GM06990 (cell line): Measurements from ENCODE around the gene GPR4.
A peak's percentile ranks its signal among the peaks of the same experiment; 100 is the strongest.

Experiments used
- DNase-seq: peaks from one replicate; pipeline ENCODE4 v3.0.0-alpha.2; 2011; ENCODE audit not compliant: insufficient read length; ENCODE audit errors: extremely low read depth
- H3K27me3 ChIP-seq: replicated peaks from 2 replicates; pipeline ENCODE4 v1.6.0; 2011; ENCODE audit warnings: low read length; ENCODE audit not compliant: control insufficient read depth, insufficient read depth
- H3K36me3 ChIP-seq: 2 replicates; pipeline ENCODE4 v1.5.1; 2011; ENCODE audit warnings: low read length; ENCODE audit not compliant: control insufficient read depth, insufficient read depth
- H3K4me3 ChIP-seq: replicated peaks from 2 replicates; pipeline ENCODE4 v1.5.1; 2011; ENCODE audit warnings: low read depth, mild to moderate bottlenecking, control low read depth, low read length
- TF ChIP-seq, protein P1 (sequence below): IDR thresholded peaks from 2 replicates; pipeline ENCODE4 v1.5.1; 2011; ENCODE audit warnings: low read length, control low read depth, mild to moderate bottlenecking, inconsistent platforms; ENCODE audit not compliant: insufficient read depth, poor library complexity, severe bottlenecking

Gene GPR4

DNA sequence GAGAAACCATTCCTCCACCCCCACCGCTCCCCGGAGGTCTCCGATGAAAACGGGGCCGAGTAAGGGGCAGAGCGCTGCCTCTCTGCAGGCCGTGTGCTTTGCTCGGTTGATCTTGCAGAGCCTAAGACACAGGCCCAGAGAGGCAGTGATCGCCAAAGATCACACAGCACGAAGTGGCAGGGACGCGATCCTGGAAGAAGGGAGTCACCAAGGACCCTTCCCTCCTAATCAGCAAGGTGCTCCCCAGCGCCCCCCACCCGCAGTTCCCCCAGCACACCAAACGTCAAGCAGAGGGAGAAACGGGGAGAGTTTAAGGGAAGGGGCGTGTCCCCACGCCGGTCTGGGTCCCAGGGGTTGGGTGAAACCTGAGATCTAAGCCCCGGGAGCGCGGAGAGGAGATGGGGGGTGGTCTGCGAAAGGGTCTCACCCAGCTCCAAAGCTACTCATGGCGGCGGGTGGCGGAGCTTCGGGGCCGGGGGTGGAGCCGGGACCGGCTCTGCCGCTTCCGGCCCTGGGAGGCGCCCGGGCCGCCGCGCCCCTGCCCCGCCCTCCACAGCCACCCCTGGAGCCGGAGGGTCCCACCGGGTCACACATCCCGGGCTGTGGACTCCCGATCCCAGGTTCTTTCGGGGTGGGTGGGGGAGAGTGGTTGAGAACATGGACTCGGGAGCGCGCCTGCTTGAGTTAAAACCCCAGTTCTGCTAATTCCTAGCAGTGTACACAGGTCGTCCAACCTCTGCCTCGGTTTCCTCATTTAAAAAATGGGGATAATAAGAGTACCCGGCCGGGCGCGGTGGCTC lies 37.1 kb upstream of the GPR4 start, which contains the start of gene EML2:
TSS of gene EML2 (minus strand) at position 468 of the 800 bp plus-strand sequence. CDS start at position 447, 21 bp downstream.
- Histone ChIP-seq H3K4me3 (peak within 1 kb of the TSS; percentile 88), H3K27me3 (no peaks in the 10 kb centered on the region), H3K36me3 (no peaks in the 10 kb centered on the region; the same call in 1 of the 2 replicates)
- peak; percentile 71 for DNase-seq
- TF ChIP-seq, protein P1, sequence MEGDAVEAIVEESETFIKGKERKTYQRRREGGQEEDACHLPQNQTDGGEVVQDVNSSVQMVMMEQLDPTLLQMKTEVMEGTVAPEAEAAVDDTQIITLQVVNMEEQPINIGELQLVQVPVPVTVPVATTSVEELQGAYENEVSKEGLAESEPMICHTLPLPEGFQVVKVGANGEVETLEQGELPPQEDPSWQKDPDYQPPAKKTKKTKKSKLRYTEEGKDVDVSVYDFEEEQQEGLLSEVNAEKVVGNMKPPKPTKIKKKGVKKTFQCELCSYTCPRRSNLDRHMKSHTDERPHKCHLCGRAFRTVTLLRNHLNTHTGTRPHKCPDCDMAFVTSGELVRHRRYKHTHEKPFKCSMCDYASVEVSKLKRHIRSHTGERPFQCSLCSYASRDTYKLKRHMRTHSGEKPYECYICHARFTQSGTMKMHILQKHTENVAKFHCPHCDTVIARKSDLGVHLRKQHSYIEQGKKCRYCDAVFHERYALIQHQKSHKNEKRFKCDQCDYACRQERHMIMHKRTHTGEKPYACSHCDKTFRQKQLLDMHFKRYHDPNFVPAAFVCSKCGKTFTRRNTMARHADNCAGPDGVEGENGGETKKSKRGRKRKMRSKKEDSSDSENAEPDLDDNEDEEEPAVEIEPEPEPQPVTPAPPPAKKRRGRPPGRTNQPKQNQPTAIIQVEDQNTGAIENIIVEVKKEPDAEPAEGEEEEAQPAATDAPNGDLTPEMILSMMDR = peak; percentile 77

DNA sequence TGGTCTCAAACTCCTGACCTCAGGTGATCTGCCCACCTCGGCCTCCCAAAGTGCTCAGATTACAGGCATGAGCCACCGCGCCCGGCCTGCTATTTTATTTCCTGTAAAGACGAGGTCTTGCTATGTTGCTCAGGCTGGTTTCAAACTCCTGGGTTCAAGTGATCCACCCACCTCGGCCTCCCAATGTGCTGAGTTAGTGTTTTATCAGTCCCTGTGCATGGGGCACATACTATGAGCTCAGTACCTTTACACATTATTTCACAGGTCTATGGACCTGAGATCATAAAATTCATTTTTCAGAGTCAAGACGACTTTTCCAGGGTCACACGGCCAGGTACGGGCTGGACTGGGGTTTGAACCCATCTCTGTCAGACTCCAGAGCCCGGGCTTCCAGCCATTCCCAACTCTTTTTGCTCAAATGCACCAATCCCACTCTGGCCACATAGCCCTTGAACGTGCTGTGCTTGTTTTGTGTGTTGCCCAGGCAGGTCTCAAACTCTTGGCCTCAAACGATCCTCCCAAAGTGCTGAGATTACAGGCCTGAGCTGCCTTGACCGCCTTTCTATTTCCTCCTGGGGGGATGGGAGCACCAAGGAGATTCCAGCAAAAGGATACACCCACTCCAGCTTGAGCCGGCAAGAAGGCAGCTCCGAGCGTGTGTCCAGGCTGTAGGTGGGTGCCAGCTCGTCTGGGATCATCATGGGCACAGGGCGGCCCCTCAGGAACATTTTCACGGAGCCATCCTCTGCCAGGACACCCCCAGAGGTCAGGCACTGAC lies 36.1 kb upstream of the GPR4 start:
- Histone ChIP-seq H3K36me3 (no peaks in the 10 kb centered on the region; the same call in 1 of the 2 replicates), H3K4me3 (peak overlapping the region; percentile 88), H3K27me3 (no peaks in the 10 kb centered on the region)
- TF ChIP-seq, protein P1 = no peak
- no peak for DNase-seq

DNA sequence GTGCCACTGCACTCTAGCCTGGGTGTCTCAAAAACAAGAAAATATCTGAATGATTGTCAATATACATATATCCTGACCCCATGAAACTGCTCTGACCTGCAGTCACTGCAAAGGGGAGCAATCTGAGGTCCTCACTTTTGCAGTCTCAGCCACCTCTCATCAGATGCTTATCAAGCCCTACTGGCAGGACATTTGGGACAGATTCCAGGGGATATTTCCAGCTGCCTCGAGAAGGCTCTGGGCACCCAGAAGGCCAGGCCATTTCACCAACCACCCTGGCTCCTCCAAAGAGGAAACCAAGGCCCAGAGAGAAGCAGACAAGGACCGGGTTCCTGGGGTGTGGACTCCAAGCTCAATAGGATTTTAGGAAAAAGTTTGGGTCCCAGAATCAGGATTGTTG lies 34.9 kb upstream of the GPR4 start:
- TF ChIP-seq, protein P1 = no peak
- no peak for DNase-seq
- peaks cover 3% of the 10 kb centered on the region; the same call in 1 of the 2 replicates for H3K36me3 ChIP-seq
- H3K27me3 ChIP-seq = no peaks in the 10 kb centered on the region
- no peak overlapping the region for H3K4me3 ChIP-seq

DNA sequence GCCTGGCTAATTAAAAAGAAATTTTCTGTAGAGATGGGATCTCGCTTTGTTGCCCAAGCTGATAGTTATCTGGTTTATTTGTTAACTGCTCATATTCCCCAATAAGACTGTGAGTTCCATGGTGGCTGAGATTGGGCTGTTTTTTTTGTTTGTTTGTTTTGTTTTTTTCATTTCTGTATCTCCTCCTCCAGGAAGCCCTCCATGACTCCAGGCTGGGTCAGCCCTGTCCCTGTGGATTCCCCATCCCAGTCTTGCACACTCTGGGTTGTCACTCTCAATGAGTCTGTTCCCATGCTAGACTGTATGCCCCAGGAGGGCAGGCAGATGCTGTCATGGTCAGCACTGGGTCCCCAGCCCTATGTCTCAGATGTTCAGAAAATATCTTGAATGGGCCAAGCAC lies 34.3 kb upstream of the GPR4 start:
- TF ChIP-seq, protein P1 = no peak
- no peaks in the 10 kb centered on the region for H3K27me3 ChIP-seq
- DNase-seq = no peak
- H3K4me3 ChIP-seq = no peak overlapping the region
- H3K36me3 ChIP-seq = peaks cover 3% of the 10 kb centered on the region; the same call in 1 of the 2 replicates

DNA sequence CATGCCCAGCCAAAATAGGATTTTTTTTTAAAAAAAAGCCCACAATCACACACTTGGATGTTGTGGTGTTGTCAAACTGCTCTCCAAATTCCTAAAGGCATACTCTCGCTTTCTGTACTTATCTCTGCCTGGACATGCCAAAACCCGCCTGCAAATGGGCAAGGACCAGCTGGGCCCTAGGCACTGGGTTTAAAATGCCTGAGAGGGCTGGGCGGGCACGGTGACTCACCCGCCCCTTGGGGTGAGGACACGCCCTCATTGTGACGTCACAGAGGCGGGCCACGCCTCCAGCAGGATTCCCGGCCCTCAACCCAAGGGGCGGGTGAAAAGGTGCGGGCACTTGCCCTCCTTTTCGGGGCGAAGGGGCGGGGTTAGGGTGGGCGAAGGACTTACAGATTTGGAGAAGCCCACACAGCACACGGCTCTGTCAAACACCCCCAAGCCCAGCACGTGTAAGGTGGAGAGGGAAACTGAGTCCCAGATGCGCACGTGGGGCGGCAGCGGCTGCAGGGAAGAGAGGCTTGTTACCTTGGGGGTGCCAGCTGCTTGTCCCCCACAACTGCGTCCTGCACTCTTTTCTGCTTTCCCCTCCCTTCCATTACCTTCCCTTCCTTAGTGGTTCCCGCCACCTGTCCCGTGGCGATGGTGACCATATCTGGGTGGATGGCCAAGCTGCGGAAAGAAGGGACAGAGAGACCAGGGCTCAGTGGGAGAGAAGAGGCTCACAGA lies 30.6 kb upstream of the GPR4 start:
- peaks cover 13% of the 10 kb centered on the region for H3K36me3 ChIP-seq
- TF ChIP-seq, protein P1 = no peak
- no peak overlapping the region for H3K4me3 ChIP-seq
- H3K27me3 ChIP-seq = no peaks in the 10 kb centered on the region
- peak; percentile 62 for DNase-seq
